Smooth muscle cell (in vitro differentiated cells): ENCODE data around the gene GYPA. TPM values are rescaled to one million over a fixed set of nuclear protein-coding genes. Genes with fewer than 3 reads are reported as not detected.
A peak's percentile ranks its signal among the peaks of the same experiment; 100 is the strongest.
"Not testable (repeated sequence)": the region's sequence is repeated elsewhere in the genome, so short reads cannot be mapped to it uniquely, and the experiment has no call there.

Source experiments
- DNase-seq: peaks from one replicate; lab custom pipeline; 2025; ENCODE audit not compliant: unreplicated experiment; lab: John Stamatoyannopoulos, UW
- H2AFZ ChIP-seq: fragments of 200-600 bp; sonication (generic); 2 replicates; pipeline ENCODE4 v1.6.0; 2016; ENCODE audit warnings: antibody characterized with exemption, low read depth, mild to moderate bottlenecking
- H3F3A ChIP-seq: fragments of 200-600 bp; sonication (generic); 2 replicates; pipeline ENCODE4 v1.6.0; 2017; ENCODE audit warnings: antibody characterized with exemption, low read depth
- H3K27ac ChIP-seq: fragments of 200-600 bp; sonication (generic); 2 replicates; pipeline ENCODE4 v1.5.1; 2016; ENCODE audit warnings: low read depth, mild to moderate bottlenecking
- H3K27me3 ChIP-seq: fragments of 200-600 bp; sonication (generic); 2 replicates; pipeline ENCODE4 v1.6.1; 2016; ENCODE audit warnings: low read depth, mild to moderate bottlenecking
- H3K36me3 ChIP-seq: fragments of 200-600 bp; sonication (generic); 2 replicates; pipeline ENCODE4 v1.5.1; 2016; ENCODE audit warnings: low read depth
- H3K4me1 ChIP-seq: fragments of 200-600 bp; sonication (generic); 2 replicates; pipeline ENCODE4 v1.5.1; 2016; ENCODE audit warnings: low read depth
- H3K4me2 ChIP-seq: fragments of 200-600 bp; sonication (generic); 2 replicates; pipeline ENCODE4 v1.6.0; 2016; ENCODE audit warnings: mild to moderate bottlenecking
- H3K4me3 ChIP-seq: fragments of 200-600 bp; sonication (generic); 2 replicates; pipeline ENCODE4 v1.5.1; 2016; ENCODE audit warnings: mild to moderate bottlenecking
- H3K79me2 ChIP-seq: fragments of 200-600 bp; sonication (generic); 2 replicates; pipeline ENCODE4 v1.6.0; 2016; ENCODE audit warnings: low read depth, mild to moderate bottlenecking
- H3K9ac ChIP-seq: fragments of 200-600 bp; sonication (generic); 2 replicates; pipeline ENCODE4 v1.6.0; 2016; ENCODE audit warnings: low read depth
- H3K9me3 ChIP-seq: fragments of 200-600 bp; sonication (generic); replicated peaks from 2 replicates; pipeline ENCODE4 v1.5.1; 2016; ENCODE audit warnings: low read depth
- H4K20me1 ChIP-seq: fragments of 200-600 bp; sonication (generic); 2 replicates; pipeline ENCODE4 v1.6.0; 2016; ENCODE audit warnings: low read depth
- CTCF ChIP-seq: fragments of 200-600 bp; sonication (generic); IDR thresholded peaks from 2 replicates; pipeline ENCODE4 v1.5.1; 2017; ENCODE audit warnings: borderline replicate concordance, mild to moderate bottlenecking, antibody characterized with exemption; ENCODE audit not compliant: insufficient read depth, poor library complexity, severe bottlenecking
- WGBS: methylation state at CpG from one replicate; pipeline ENCODE4 v1.1.7; 2016; ENCODE audit warnings: low lambda C conversion rate; 5-methylcytosine and 5-hydroxymethylcytosine counted together
- polyA plus RNA-seq: library from polyadenylated mRNA; unstranded; fragments of >200 nt; fragmentation: Nextera tagmentation; extraction: Ambion mirVana; gene quantifications from 2 replicates; pipeline ENCODE4 v1.2.1, GENCODE V29; 2016
- total RNA-seq: library from RNA; depleted of rRNA; stranded (reverse); fragments of >200 nt; gene quantifications from 2 replicates; pipeline ENCODE4 v1.2.3, GENCODE V29; 2014

Gene GYPA
- total and polyA plus RNA-seq, 2 experiments from 2014 or later = not detected

- Histone ChIP-seq H3K4me3 (no peak overlapping the region), H4K20me1 (no peaks in the 10 kb centered on the region), H3K9ac (no peak overlapping the region), H2AFZ (no peak overlapping the region), H3K79me2 (no peaks in the 10 kb centered on the region), H3K4me1 (no peaks in the 10 kb centered on the region), H3K27ac (no peak overlapping the region), H3F3A (no peaks in the 10 kb centered on the region), H3K4me2 (no peak overlapping the region), H3K9me3 (no peaks in the 10 kb centered on the region), H3K36me3 (no peaks in the 10 kb centered on the region), H3K27me3 (no peaks in the 10 kb centered on the region)
- 87% methylated on average over 2 of the region's 2 CpGs for WGBS
- no peak for DNase-seq
- TF ChIP-seq CTCF = no peak
Observed at GRCh38 chr4:144154044-144154443, 13.5 kb upstream of the GYPA start.

- not testable (repeated sequence) for H4K20me1 ChIP-seq, H2AFZ ChIP-seq, H3K4me3 ChIP-seq, H3K36me3 ChIP-seq, H3K9ac ChIP-seq, DNase-seq, H3K79me2 ChIP-seq, H3F3A ChIP-seq, H3K27ac ChIP-seq, H3K27me3 ChIP-seq, H3K9me3 ChIP-seq, H3K4me1 ChIP-seq, H3K4me2 ChIP-seq
- WGBS = 42% methylated on average over 4 of the region's 4 CpGs
- TF ChIP-seq CTCF = peak; percentile 69
Observed at GRCh38 chr4:144142690-144143326, 2.3 kb upstream of the GYPA start.

GRCh38 chr4:144141493-144141892, 975 bp upstream of the GYPA start:
- Histone ChIP-seq H3K4me1 (no peaks in the 10 kb centered on the region), H4K20me1 (no peaks in the 10 kb centered on the region), H2AFZ (no peak overlapping the region), H3K4me3 (no peak overlapping the region), H3K79me2 (no peaks in the 10 kb centered on the region), H3K27ac (no peak overlapping the region), H3F3A (no peaks in the 10 kb centered on the region), H3K4me2 (no peak overlapping the region), H3K27me3 (no peaks in the 10 kb centered on the region), H3K36me3 (no peaks in the 10 kb centered on the region), H3K9me3 (no peaks in the 10 kb centered on the region), H3K9ac (no peak overlapping the region)
- no peak for TF ChIP-seq CTCF
- 78% methylated on average over 2 of the region's 2 CpGs for WGBS
- no peak for DNase-seq

- not testable (repeated sequence) for H4K20me1 ChIP-seq, H3K4me3 ChIP-seq, H3K79me2 ChIP-seq, H3K27ac ChIP-seq, H3K4me2 ChIP-seq, H3K36me3 ChIP-seq, H3K9ac ChIP-seq, H3K27me3 ChIP-seq, DNase-seq, H2AFZ ChIP-seq, H3K4me1 ChIP-seq, H3F3A ChIP-seq, H3K9me3 ChIP-seq
- WGBS = 89% methylated on average over 4 of the region's 4 CpGs
Observed at GRCh38 chr4:144139991-144140390, 527 bp downstream of the GYPA start.

DNA sequence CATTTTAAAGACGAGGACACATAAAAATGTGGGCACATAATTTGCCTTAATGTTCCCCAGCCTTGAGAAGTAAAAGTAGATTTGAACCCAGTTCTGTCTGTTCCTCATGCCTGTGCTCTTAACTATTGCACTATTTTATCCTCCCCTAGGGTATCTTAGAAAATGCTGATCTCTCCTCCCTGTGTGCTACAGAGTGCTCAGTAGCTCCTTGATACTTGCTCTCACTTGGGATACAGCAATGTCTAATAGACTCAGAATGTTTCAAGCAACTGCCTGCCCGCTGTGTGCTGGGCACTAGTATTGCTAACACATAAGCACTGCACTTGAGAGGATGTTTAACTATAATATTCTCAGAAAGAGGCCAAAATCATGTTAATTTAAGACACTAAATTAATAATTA, 971 bp downstream of the GYPA start:
- not testable (repeated sequence) for DNase-seq, H3K27ac ChIP-seq, H3K36me3 ChIP-seq, H3F3A ChIP-seq, H2AFZ ChIP-seq, H3K4me2 ChIP-seq, H3K9me3 ChIP-seq, H3K4me1 ChIP-seq, H3K79me2 ChIP-seq, H3K4me3 ChIP-seq, H3K27me3 ChIP-seq, H3K9ac ChIP-seq, H4K20me1 ChIP-seq
- WGBS = 92% methylated on average over 2 of the region's 2 CpGs

- not testable (repeated sequence) for DNase-seq, H2AFZ ChIP-seq, H3K9me3 ChIP-seq, H3K79me2 ChIP-seq, H3F3A ChIP-seq, H3K27ac ChIP-seq, H3K4me2 ChIP-seq, H3K36me3 ChIP-seq, H3K9ac ChIP-seq, H3K27me3 ChIP-seq, H4K20me1 ChIP-seq, H3K4me1 ChIP-seq, H3K4me3 ChIP-seq
- WGBS = 94% methylated on average over 4 of the region's 4 CpGs
Observed at GRCh38 chr4:144138239-144138638, 2.3 kb downstream of the GYPA start.
